DMS 273 (cell line): ENCODE measurements around the gene IL1B.

Experiments
- DNase-seq: peaks from one replicate; lab custom pipeline; 2025; ENCODE audit not compliant: unreplicated experiment; lab: John Stamatoyannopoulos, UW

The IL1B gene

DNA sequence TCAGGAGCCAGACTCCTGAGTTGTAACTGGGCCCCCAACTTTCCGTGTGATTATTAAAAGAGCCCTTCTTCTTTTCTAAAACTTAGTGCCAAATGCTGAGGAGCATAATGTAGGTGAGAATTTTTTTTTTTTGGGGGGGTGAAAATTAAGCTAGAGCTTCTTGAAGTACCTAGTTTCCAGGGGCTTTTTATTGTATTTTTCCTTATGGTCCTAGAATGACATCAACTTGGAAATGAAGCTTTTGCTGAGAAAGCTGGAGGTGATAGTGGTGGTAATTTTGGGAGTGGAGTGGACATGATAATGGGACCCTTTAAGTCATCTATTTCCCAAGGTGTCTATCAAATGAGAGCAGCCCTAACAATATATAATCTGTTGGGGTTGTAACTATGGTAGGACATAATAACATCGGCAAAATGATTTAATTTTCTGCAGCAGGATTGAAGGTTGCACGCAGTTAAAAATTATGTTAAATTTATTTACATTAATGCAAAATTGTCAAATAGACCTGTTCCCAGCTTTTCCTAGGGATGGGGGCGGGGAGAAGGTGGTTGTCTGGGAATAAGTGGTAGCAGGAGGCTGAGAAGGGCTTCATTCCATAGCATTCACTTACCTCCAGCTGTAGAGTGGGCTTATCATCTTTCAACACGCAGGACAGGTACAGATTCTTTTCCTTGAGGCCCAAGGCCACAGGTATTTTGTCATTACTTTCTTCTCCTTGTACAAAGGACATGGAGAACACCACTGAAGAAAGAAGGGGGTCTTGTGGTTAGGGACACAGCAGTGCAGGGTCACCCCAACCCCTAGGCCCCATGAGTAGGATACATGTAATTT, 5.7 kb downstream of the IL1B start:
- DNase-seq: no peak

DNA sequence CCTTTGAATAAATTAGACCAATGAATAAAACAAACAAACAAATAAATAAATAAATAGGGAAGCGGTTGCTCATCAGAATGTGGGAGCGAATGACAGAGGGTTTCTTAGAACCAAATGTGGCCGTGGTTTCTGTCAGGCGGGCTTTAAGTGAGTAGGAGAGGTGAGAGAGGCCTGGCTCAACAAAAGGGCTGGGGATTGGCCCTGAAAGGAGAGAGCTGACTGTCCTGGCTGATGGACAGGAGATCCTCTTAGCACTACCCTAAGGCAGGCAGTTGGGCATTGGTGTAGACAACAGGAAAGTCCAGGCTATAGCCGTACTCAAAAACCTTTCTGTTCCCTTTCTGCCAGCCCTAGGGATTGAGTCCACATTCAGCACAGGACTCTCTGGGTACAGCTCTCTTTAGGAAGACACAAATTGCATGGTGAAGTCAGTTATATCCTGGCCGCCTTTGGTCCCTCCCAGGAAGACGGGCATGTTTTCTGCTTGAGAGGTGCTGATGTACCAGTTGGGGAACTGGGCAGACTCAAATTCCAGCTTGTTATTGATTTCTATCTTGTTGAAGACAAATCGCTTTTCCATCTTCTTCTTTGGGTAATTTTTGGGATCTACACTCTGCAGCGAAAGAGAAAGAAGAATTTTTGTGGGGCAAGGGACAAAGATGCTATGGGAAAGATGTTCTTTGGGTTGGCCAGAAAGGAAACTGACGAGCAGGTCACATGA, 6.5 kb downstream of the IL1B start:
- DNase-seq: no peak

DNA sequence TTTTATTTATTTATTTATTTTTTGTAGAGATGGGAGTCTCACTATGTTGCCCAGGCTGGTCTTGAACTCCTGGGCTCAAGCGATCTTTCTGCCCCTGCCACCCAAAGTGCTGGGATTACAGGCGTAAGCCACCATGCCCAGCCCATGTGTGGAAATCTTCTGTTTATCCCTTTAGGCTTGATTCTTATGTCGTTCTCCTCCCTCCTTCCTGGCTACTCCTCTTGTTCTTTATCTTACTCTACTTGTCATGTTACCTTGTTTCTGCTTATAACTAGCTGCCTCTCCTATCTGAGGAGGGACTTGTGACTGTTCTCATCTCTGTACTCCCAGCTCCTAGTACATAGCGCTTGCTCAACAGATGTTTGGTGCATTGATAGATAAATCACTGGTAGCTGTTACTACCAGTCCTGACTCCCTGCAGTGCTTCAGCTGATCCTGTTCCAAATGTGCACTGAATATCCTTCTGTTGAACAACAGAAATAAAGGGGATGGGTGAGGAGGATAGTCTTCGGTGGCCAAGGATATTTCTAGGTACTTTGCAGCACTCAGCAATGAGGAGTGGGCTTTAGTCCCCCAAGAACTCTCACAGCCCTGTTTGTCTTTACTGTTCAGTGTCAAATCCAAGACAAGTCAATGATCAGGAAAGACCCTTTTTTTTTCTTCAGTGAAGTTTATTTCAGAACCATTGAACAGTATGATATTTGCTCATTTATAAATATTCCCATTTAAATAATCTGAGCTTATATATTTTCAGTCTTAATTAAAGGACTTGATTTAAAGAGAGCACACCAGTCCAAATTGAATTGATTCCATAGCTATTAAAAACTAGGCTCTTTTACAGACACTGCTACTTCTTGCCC, 7.2 kb downstream of the IL1B start:
- DNase-seq: no peak

DNA sequence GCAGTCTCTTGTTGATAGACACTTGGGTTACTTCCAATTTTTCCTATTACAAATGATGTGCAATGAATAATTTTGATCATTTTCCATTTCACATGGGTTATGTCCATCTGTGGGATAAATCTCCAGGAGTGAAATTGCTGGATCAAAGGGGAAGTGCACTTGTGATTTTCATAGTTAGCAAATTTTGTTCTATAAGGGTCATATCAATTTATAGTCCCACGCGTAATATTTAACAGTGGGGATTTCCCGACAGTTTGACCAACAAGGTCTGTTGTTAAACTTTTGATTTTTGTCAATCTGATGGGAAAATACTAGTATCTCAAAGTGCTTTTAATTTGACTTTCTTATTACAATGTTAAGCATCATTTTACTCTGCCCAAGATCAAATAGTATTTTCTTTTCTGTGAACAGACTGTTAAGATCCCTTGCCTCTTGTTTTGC, 8.3 kb downstream of the IL1B start:
- DNase-seq: no peak

DNA sequence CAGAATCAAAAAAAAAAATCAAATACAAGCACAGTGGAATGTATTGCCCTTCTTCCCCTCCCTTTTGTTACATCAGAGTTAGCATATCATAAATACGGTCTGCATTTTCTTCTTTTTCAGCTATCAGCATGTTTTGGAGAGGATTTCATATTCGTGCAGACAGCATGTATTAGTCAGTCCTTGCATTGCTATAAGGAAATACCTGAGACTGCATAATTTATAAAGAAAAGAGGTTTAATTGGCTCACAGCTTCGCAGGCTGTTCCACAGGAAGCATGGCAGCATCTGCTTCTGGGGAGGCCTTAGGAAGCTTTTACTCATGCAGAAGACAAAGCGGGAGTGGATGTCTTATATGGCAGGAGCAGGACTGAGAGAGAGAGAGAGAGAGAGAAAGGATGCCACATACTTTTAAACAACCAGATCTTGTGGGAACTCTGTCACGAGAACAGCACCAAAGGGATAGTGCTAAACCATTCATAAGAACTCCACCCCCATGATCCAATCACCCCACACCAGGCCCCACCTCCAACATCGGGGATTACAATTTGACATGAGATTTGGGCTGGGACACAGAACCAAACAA, 8.9 kb downstream of the IL1B start:
- DNase-seq: no peak

DNA sequence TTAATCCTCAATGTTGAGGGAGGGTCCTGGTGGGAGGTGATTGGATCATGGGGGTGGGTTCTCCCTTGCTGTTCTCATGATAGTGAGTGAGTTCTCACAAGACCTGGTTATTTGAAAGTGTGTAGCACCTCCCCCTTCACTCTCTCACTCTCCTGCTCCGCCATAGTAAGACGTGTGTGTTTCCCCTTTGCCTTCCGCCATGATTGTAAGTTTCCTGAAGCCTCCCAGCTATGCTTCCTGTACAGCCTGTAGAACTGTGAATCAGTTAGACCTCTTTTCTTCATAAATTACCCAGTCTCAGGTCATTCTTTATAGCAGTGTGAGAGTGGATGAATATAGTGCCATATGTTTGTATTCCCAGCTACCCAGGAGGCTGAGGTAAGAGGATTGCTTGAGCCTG, 9.6 kb downstream of the IL1B start:
- DNase-seq: no peak

DNA sequence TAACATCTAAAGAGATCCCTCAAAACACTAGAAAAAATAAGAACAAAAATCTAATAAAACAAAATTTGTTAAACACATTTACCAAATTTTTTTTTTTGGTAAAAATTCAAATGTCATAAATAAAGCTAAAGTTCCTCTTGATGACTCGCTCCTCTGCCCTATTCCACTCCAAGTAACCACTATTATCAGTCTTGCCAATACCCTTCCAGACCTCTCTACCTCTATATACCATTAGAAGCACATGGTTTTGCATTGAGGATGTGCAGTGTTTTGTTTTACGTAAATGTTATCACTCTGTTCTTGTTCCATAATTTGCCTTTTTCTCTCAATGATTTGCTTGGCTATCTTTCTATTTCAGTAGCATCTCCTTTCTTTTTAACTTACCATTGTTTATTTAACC, 10.9 kb downstream of the IL1B start:
- no peak for DNase-seq

DNA sequence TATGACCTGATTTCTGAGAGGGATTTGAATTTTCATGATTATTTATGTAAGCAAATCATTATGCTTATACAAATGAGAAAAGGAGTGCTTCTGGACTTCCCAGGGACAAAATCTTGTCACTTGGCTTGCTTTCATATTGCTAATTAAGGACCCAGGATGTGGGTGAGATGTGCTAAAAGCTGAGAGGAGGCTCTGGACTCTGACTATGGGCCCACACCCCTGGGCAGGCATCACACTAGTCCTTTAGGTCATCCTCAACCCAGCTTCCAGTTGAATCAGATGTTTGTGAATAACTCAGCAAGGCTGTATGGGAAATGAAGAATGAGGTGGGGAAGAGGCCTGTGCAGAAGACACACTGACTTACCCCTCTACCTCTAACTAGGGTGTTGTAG, 11.9 kb downstream of the IL1B start:
- DNase-seq: no peak

DNA sequence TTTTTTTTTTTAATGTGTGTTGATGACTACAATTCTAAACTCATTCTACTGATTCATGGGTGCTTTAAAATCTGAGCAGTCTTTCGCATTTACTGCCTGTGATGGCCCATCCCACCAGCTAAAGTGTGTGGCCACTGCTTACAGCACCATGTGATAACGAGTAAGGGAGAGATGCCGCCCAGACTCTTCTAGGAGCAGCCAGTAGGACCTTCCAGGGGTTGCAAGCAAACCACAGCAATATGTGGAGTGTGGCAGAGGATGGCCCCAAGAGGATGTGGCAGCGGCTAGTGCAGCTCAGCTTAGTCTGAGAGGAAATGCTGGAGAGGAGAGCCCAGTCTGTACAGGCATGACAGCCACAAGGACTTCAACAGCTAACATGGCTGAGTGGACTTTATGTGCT, 14.9 kb downstream of the IL1B start:
- DNase-seq: no peak

DNA sequence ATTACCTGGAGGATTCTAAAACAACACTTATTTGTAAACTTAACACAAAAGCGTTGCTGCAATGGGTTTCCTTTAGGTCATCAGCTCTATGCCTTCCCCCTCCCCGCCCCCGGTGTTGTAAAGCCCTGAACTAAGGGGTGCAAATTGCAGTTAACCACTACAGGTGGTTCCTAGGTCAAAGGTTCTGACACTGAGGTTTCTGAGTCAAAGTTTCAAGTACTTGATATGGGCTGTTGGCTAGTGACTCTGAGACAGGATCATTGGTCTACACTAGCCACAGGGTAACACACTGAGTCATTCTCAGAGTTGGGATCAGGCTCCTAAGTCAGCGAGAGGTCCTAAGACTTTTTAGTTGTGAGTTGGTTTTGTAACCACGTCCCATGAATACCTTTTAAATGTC, 15.4 kb downstream of the IL1B start:
- no peak for DNase-seq

DNA sequence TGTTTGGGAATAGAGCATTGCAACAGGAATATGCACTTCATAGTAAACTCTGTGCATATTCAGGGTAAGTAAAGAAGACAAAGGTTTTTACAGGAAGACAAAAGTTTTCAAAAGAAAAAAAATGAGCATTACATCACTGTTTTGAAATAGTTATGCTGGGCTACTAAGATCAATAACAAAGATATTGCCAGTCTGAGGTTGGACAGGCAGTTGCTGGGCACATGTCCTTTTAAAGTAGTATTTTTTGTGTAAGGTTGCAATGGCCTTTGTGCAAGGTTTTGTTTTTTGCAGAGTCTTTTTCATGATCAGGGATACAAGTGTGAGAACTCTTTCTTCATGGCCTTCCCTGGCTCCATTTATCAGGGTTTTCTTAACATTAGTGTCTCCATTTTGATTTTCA, 16.2 kb downstream of the IL1B start:
- DNase-seq: no peak

DNA sequence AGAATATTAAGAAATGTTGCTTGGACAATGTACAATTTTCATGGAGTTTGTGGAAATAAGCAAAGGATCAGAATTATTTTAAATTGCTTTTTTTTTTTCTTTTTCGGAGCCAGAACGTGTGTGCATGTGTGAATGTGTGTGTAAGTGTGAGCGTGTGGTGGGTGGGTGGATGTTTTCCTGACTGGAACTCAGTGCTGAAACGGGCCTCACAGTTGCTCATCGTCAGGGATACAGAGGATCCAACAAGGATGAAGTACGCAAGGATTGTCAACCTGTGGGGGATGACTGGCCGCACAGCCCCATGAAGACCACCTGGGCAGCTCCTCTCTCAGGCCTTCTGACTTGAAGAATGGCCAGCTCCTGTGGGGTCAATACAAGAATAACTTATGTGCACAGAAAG, 17.5 kb downstream of the IL1B start:
- DNase-seq: no peak

DNA sequence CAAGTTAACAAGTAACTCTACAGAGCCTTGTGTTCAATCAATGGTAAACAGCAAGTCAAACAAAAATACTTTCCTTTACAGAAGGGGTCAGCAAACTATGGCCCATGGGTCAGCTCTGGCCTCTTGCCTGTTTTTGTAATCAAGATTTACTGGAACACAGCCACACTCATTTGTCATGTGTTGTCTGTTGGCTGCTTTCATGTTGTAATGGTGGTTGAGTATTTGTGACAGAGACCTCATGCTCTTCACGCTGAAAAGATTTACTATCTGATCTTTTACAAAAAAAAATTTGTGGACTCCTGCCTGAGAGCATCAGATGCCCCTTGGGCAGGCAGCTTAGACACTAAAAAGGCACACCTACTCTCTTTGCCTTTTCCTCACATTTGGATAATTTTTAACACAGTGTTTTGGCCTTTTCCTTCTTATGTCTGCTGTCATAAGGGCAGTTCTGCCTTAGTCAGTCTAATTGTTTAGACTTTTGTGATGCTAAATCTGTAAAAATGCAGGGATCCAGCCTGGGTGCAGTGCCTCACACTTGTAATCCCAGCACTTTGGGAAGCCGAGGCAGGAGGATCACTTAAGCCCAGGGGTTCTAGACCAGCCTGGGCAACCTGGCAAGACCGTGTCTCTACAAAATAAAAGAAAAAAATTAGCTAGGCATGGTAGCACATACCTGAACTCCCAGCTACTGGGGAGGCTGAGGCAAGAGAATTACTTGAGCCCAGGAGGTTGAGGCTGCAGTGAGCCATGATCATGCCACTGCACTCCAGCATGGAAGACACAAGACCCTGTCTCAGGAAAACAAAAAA, 18.3 kb downstream of the IL1B start:
- no peak for DNase-seq

DNA sequence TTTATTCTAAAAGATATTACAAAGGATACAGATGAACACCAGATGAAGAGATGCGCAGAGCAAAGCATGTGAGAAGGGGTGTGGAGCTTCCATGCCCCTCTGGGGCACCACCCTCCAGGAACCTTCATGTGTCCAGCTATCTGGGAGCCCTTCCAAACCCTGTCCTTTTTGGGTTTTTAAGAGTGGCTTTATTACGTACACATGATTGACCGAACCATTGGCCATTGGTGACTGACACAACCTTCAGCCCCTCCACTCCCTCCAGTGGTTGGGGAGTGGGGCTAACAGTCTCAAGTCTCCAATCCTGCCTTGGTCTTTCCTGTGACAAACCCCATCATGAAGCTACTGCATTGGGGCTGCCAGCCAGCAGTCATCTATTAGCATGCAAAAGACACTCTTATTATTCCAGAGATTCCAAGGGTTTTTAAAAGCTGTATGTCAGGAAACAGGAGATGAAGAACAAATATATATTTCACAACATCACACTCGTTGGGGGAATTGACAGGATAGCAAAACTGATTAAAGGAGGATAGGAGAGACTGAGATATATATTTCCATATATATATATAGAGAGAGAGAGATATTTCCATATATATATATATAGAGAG, 19.4 kb downstream of the IL1B start:
- no peak for DNase-seq

DNA sequence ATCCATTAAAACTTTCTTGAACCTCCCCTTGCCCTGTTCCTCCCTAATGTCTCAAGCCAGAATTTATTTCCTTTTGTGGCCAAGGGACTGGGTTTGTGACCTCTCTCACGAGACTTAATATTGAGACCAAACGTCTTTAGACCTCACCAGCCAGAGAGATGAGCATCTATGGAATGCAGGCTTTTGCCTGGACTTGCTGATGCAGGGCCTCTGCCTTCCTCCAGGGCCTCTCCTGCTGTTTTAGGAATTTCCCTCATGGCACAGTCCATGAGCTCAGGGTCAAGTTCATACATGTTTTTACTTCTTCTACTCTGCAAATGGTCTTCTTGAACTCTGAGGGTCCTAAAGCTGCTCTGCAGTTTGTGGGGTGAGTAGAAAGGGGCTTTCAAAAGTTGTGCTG, 22.3 kb downstream of the IL1B start:
- peak; percentile 9 for DNase-seq

DNA sequence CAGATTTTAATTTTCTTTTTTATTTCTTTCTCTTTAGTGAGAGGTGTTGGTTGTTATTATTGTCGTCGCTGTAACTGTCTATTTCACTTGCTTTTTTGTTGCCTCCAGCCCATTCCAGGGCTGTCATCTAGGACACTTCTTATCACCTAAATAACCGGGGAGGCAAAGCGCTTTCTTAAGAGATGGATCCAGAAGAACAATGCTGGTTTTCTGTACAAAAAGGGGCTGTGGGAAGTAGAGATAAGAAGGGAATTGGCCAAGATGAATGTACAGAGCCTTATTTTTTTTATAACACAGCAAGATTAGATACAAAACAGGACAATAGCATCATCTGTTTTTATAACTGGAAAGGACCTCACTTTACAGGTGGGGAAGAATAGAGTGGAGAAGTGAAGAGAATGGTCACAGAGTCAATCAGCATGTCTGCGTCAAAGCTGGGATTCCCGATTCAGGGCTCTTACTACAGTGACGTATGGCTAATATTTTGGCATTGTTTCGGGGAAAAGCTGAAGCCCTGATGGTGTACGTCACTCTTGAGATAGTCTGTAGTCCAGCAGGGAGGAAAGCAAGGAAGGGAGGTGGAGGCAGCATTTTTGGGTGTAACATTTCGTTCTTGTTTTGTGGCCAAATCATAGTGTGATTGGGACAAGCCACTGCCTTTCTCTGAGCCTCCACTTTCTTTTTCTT, 23.2 kb downstream of the IL1B start:
- DNase-seq: no peak

DNA sequence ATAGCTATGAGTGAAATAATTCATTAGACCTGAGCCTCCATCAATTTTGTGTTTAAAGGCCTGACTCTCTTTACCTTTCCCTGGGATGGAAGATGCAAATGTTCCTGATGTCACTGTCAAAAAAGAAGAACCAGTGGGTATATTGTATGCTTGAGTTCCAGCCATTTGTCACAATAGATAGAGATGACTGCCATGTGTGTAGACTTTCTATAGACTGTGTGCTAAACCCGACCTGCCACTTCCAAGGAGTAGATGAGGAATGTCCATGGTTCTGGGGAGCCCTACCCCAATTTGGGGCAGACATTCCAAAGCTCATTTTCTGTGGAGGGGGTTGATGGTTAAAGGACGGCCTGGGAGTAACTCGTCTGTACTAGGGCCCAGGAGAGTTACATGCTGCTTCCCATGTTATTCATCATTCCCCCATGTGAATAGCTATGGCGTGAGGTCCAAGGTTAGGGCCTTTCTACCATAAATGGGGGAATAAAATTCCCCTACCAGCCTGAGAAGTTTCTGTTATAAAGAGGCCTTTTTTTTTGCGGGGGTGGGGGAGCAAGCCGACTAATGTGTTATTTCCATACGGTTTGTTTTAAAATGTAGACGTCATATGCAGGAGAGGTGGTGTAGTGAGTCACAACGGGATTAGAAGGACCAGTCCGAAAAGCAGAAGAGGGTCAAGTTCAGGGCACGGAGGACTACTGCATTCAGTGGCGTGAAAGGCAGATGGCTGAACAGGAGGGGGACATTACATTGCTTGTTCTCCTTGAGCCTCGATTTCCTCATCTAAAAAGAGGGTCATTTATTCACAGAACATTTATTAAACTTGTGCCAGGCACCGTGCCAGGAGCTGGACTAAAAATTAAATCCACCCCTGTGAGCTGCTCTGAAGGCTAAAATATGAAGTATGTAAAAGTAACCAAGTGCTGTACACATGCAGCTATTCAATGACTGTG, 24.0 kb downstream of the IL1B start:
- no peak for DNase-seq

DNA sequence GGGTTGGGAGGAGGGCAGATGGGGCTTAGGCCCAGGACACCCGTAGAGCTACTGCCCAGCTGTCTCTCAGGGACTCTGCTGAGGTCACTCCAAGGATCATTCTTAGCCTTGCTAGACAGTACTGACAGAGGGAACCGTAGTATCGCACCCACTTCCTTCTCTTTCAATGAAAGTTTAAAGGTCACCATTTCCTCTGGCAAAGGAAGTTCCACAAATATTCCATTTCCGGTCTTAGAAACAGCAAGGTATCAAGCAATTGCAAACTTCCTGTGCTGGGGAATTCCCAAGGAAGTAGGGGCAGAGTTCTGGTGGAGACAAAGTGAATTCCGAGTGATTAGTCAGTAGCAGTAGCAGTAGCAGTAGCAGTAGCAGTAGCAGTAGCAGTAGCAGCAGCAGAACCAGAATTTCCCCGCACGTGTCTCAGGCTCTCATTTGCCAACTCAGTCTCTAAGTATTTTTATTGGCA, 24.7 kb downstream of the IL1B start:
- DNase-seq: no peak
